ENCODE data around the gene JSRP1. TPM values are rescaled to one million over a fixed set of nuclear protein-coding genes. Genes with fewer than 3 reads are reported as not detected.
A peak's percentile ranks its signal among the peaks of the same experiment; 100 is the strongest.

JSRP1 gene
- total RNA-seq, 1 experiment from 2014 or later = not detected

GRCh38 chr19:2266183-2266993 is 10.2 kb upstream of the JSRP1 start:
- peak; percentile 68 for DNase-seq (ENCODE audit: low read depth)

- DNase-seq (ENCODE audit: low read depth) = peak; percentile 44
These were observed 5.4 kb upstream of the JSRP1 start for GRCh38 chr19:2261438-2262172.

- DNase-seq (ENCODE audit: low read depth) = peak; percentile 72
These were observed 4.2 kb upstream of the JSRP1 start for GRCh38 chr19:2260341-2260805.

- DNase-seq (ENCODE audit: low read depth) = peak; percentile 31
These were observed 3.1 kb upstream of the JSRP1 start for GRCh38 chr19:2259336-2259735.

GRCh38 chr19:2255112-2255845 is 938 bp downstream of the JSRP1 start:
- no peak for DNase-seq (ENCODE audit: low read depth)

- no peak for DNase-seq (ENCODE audit: low read depth)
These were observed 1.9 kb downstream of the JSRP1 start for GRCh38 chr19:2254064-2254872.

- no peak for DNase-seq (ENCODE audit: low read depth)
These were observed 2.8 kb downstream of the JSRP1 start for GRCh38 chr19:2253106-2254063.

GRCh38 chr19:2252797-2253105 is 3.5 kb downstream of the JSRP1 start:
- DNase-seq (ENCODE audit: low read depth) = no peak

GRCh38 chr19:2252055-2252796 is 4.0 kb downstream of the JSRP1 start:
- DNase-seq (ENCODE audit: low read depth) = no peak

- DNase-seq (ENCODE audit: low read depth) = no peak
These were observed 4.8 kb downstream of the JSRP1 start for GRCh38 chr19:2251106-2252054.

GRCh38 chr19:2250766-2251105 is 5.5 kb downstream of the JSRP1 start:
- DNase-seq (ENCODE audit: low read depth) = no peak

- no peak for DNase-seq (ENCODE audit: low read depth)
These were observed 6.1 kb downstream of the JSRP1 start for GRCh38 chr19:2249880-2250765.

- no peak for DNase-seq (ENCODE audit: low read depth)
These were observed 7.0 kb downstream of the JSRP1 start, which contains the start of gene AMH for GRCh38 chr19:2249010-2249866. Gene AMH (plus strand): TSS chr19:2249323. CDS start chr19:2249333, 10 bp downstream.

GRCh38 chr19:2248136-2249009 is 7.8 kb downstream of the JSRP1 start:
- DNase-seq (ENCODE audit: low read depth) = no peak

- no peak for DNase-seq (ENCODE audit: low read depth)
These were observed 8.7 kb downstream of the JSRP1 start for GRCh38 chr19:2247433-2248101.
